Inferior parietal cortex (tissue), 1 donor: Measurements from ENCODE around the gene RAB7A.
"Not testable (repeated sequence)": the region's sequence is repeated elsewhere in the genome, so short reads cannot be mapped to it uniquely, and the experiment has no call there.

Source experiments
- DNase-seq: peaks from one replicate; pipeline ENCODE4 v3.0.0-alpha.2; 2016; ENCODE audit errors: extremely low spot score

The RAB7A gene

GRCh38 chr3:128710816-128711433, 15.1 kb upstream of the RAB7A start:
- no peak for DNase-seq

- no peak for DNase-seq
These were observed 13.1 kb upstream of the RAB7A start for GRCh38 chr3:128712848-128713247.

DNA sequence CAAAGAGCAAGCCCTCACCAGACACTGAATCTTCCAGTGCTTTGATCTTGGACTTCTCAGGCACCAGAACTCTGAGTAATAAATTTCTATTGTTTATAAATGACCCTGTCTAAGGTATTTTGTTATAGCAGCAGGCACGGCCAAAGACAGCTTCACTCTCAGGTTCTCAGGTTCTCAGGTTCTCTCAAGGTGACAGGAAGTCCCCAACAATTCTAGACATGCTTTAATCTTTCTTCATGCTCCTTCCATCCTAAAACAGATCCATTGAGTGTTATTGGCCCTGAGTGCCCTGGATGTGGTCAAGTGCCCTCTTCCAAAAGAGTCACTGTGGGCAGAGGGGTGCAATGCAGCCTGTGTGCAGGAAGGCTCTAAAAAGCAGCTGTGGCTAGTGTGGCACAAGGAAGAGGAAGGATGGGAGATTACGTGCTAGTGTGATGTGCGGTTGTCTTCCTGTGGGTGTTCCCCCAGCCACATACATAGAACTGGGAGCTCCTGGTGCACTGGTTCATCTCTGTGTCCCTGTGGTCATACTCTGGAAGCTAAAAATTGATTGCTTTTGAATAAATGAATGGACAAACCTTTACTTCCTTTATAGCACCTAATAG, 11.0 kb upstream of the RAB7A start:
- no peak for DNase-seq

- DNase-seq = not testable (repeated sequence)
These were observed 7.1 kb upstream of the RAB7A start for GRCh38 chr3:128718892-128719291.

DNA sequence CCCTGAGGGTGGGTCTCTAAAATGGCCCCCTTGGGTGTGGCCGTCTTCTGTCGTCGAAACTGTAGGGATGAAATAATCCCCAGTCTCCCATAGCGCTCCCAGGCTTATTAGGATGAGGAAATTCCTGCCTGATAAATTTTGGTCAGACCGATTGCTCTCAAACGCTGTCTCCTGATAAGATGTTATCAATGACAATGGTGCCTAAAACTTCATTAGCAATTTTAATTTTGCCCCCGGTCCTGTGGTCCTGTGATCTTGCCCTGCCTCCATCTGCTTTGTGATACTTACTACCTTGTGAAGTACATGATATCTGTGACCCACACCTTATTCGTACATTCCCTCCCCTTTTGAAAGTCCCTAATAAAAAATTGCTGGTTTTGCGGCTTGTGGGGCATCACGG, 5.1 kb upstream of the RAB7A start:
- no peak for DNase-seq

DNA sequence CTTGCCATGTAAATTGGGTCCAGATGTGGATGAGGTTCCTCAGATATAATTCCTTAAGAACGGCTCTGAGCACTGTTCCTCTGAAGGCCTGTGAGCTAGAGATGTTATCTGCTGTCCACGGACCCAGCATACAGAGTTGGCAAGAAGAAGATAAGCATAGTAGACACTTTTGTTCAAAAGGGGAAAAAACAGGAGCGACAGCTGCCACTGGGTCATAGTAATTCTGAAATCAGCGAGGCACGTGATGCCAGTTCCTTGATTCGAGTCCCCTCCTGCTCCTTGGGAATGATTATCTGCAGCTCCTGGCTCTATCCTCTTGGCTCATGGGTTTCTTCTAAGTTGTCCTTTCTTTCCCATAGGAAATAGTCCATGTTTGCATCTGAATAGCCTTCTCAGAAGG, 2.5 kb upstream of the RAB7A start:
- no peak for DNase-seq

DNA sequence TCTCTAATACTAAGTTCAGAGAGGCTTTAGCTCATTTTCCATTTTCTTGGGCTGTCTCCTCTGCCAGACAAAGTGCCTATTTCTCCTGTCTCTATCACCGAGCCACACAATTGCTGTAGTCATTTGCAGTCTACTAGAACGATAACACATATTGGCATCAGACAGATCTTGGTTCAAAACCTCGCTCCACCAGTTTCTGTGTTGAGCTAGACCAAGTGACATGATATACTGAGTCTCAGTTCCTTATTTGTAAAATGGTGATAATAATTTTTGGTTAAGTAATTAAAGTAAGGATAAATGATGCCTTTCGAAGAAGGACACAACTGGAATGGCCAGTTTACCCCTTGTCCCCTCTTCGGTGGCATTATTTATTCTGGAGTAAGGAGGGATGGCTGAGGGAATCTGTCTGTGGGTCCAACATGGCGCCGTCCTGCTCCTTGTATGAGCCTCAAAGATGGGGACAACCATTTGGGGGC, 398 bp upstream of the RAB7A start:
- no peak for DNase-seq

GRCh38 chr3:128727059-128727458, 1.1 kb downstream of the RAB7A start:
- DNase-seq = no peak

GRCh38 chr3:128727485-128727884, 1.5 kb downstream of the RAB7A start:
- no peak for DNase-seq

DNA sequence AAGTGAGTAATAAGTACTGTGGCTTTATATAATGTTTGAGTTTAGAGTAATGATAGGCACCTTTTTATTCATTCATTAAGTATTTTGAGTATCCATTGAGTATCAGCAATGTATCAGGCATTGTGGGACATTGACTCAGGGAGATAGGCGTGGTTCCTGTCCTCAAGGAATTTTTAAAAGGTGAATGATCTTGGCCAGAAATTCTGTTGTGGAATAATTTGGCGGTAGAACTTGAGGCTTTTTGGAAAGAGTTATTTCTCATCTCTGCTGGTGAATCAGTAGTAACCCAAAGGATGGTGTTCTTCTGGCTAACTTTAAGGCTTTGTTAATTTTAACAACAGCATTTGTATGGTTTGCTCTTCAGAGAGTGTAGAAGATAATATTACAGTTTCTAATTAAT, 2.0 kb downstream of the RAB7A start:
- no peak for DNase-seq

GRCh38 chr3:128728521-128728920, 2.5 kb downstream of the RAB7A start:
- DNase-seq = not testable (repeated sequence)

DNA sequence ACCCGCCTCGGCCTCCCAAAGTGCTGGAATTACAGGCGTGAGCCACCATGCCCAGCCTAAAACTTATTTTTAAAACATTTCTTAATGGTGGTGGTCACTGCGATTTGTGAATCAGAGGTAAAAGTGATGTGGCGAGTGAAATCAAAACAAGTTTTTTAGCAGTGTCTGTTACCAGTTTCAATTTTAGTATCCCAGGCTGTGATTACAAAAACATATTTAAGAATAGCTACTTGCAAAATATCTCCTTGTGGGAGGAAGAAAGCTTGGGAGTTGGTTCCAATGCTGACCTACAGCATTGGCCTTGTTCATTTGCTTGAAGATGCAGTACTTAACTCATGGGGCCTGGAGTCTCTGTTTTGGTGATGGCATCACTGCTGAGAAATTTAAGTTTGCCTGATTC, 4.5 kb downstream of the RAB7A start:
- DNase-seq = no peak

GRCh38 chr3:128734523-128735189, 8.7 kb downstream of the RAB7A start:
- no peak for DNase-seq

GRCh38 chr3:128735287-128735686, 9.3 kb downstream of the RAB7A start:
- no peak for DNase-seq

GRCh38 chr3:128735884-128736283, 9.9 kb downstream of the RAB7A start:
- DNase-seq = no peak

GRCh38 chr3:128736601-128737000, 10.6 kb downstream of the RAB7A start:
- no peak for DNase-seq

GRCh38 chr3:128740621-128741020, 14.6 kb downstream of the RAB7A start:
- DNase-seq = no peak

- DNase-seq = no peak
These were observed 17.0 kb downstream of the RAB7A start for GRCh38 chr3:128742821-128743594.

DNA sequence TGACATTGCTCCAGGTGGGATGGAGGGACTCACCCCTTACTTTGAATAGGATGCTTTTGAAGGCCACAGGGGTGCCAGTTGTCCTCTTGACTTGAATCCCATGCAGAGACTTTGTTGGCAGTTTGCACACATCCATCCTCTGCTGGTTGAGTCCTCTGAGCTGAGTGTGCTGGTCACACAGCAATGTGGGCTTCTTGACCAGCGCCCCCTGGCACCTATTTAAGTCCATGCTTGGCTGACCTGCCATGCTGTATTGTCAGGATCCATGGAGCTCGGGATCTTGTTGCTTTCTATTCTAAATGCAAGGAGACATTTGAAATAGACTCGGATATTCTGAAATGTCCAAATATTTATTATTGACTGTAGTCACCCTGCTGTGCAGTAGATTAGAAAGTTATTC, 19.8 kb downstream of the RAB7A start:
- DNase-seq = no peak

- no peak for DNase-seq
These were observed 20.9 kb downstream of the RAB7A start for GRCh38 chr3:128746881-128747280.

GRCh38 chr3:128748557-128748956, 22.6 kb downstream of the RAB7A start:
- DNase-seq = no peak

- DNase-seq = no peak
These were observed 23.1 kb downstream of the RAB7A start for GRCh38 chr3:128749035-128749434.
